Thymus (tissue), 11 donors: ENCODE results near the gene HAT1. TPM values are rescaled to one million over a fixed set of nuclear protein-coding genes. Genes with fewer than 3 reads are reported as not detected.
A peak's percentile ranks its signal among the peaks of the same experiment; 100 is the strongest.

Source experiments
- DNase-seq, 9 donors: peaks; one replicate each; pipeline ENCODE4 v3.0.0-alpha.2; 2013; ENCODE audit warnings: low spot score in 9 of 9, low read depth in 6 of 9, missing footprints in 1 of 9
- H3K27ac ChIP-seq, 2 donors: one replicate each; pipeline ENCODE4 v1.5.1; 2013; ENCODE audit warnings: control low read depth in 1 of 2, low read depth in 1 of 2, low read length in 1 of 2, mild to moderate bottlenecking in 1 of 2, moderate library complexity in 1 of 2
- H3K27me3 ChIP-seq, 2 donors: one replicate each; pipeline ENCODE4 v1.5.1; 2013; ENCODE audit warnings: low read length in 1 of 2; ENCODE audit not compliant: control insufficient read depth in 2 of 2, insufficient read depth in 1 of 2
- H3K36me3 ChIP-seq, 2 donors: one replicate each; pipeline ENCODE4 v1.5.1; 2013; ENCODE audit warnings: low read length in 1 of 2, mild to moderate bottlenecking in 1 of 2, moderate library complexity in 1 of 2; ENCODE audit not compliant: control insufficient read depth in 2 of 2, insufficient read depth in 2 of 2
- H3K4me1 ChIP-seq, 2 donors: one replicate each; pipeline ENCODE4 v1.5.1; 2013; ENCODE audit warnings: low read length in 2 of 2; ENCODE audit not compliant: control insufficient read depth in 2 of 2, insufficient read depth in 2 of 2
- H3K4me3 ChIP-seq, 2 donors: one replicate each; pipeline ENCODE4 v1.5.1; 2013; ENCODE audit warnings: low read length in 2 of 2, control low read depth in 1 of 2, mild to moderate bottlenecking in 1 of 2
- H3K9me3 ChIP-seq, 2 donors: one replicate each; pipeline ENCODE4 v1.5.1; 2013; ENCODE audit warnings: low read length in 1 of 2, mild to moderate bottlenecking in 1 of 2; ENCODE audit not compliant: control insufficient read depth in 2 of 2, insufficient read depth in 1 of 2
- WGBS: extraction: QIAGEN DNeasy Blood & Tissue Kit; methylation state at CpG from one replicate; pipeline ENCODE4 v1.1.7; 2013; 5-methylcytosine and 5-hydroxymethylcytosine counted together
- polyA plus RNA-seq: library from polyadenylated mRNA; stranded (reverse); fragments of 200-250 nt; gene quantifications from one replicate; pipeline ENCODE4 v1.2.3, GENCODE V29; 2013
- total RNA-seq: library from RNA; stranded (reverse); fragments of 120-200 nt; gene quantifications from one replicate; pipeline ENCODE4 v1.2.4, GENCODE V29; 2013
- donor health status: healthy.

HAT1 gene
- total and polyA plus RNA-seq, 2 donors = 53.2 to 74.3 TPM

- H3K9me3 ChIP-seq = no peaks in the 10 kb centered on the region
- H3K4me3 ChIP-seq = no peak overlapping the region
- no peak overlapping the region for H3K27ac ChIP-seq
- DNase-seq = no peak
- 97% methylated on average over 3 of the region's 3 CpGs for WGBS
- no peaks in the 10 kb centered on the region for H3K27me3 ChIP-seq
- H3K4me1 ChIP-seq = no peaks in the 10 kb centered on the region
- H3K36me3 ChIP-seq = peaks cover 7 to 13% of the 10 kb centered on the region in 2 donors
Observed at GRCh38 chr2:171958475-171958874, 36.2 kb downstream of the HAT1 start.

DNA sequence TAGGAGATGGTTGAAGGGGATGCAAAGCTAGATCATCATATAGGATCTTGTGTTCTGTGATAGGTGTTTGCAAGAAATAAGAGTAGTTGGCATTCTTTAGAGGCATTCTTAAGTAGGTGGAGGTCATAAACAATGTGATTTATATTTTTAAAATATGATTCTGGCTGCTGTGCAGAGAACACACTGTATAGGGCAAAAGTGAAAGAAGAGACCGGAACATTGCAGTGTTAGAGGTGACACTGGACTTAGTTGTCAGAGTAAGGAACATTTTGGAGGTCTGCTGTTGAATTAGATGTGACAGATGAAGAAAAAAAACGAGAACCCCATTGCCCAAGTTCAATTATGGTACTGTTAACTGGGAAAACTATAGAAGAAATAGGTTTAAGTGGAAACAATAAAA, 37.7 kb downstream of the HAT1 start:
- Histone ChIP-seq H3K4me1 (no peaks in the 10 kb centered on the region), H3K27ac (no peak overlapping the region), H3K4me3 (no peak overlapping the region), H3K27me3 (no peaks in the 10 kb centered on the region), H3K9me3 (no peaks in the 10 kb centered on the region), H3K36me3 (peaks cover 7 to 10% of the 10 kb centered on the region in 2 donors)
- DNase-seq = no peak
- WGBS = 96% methylated on average over 2 of the region's 2 CpGs

- no peak overlapping the region for H3K4me3 ChIP-seq
- H3K27me3 ChIP-seq = no peaks in the 10 kb centered on the region
- H3K9me3 ChIP-seq = no peaks in the 10 kb centered on the region
- WGBS = 96% methylated on average over 3 of the region's 3 CpGs
- H3K4me1 ChIP-seq = no peaks in the 10 kb centered on the region
- no peak for DNase-seq
- H3K27ac ChIP-seq = no peak overlapping the region
- H3K36me3 ChIP-seq = peaks cover 7 to 10% of the 10 kb centered on the region in 2 donors
Observed at GRCh38 chr2:171960570-171960969, 38.3 kb downstream of the HAT1 start.

GRCh38 chr2:171963198-171963597, 40.9 kb downstream of the HAT1 start:
- 59% methylated on average over 2 of the region's 2 CpGs for WGBS
- Histone ChIP-seq H3K27me3 (no peaks in the 10 kb centered on the region), H3K4me1 (no peaks in the 10 kb centered on the region), H3K9me3 (no peaks in the 10 kb centered on the region), H3K4me3 (no peak overlapping the region), H3K27ac (no peak overlapping the region), H3K36me3 (peaks cover 3 to 19% of the 10 kb centered on the region in 2 donors)
- DNase-seq = peak in 1 of 9 donors; percentile 35

DNA sequence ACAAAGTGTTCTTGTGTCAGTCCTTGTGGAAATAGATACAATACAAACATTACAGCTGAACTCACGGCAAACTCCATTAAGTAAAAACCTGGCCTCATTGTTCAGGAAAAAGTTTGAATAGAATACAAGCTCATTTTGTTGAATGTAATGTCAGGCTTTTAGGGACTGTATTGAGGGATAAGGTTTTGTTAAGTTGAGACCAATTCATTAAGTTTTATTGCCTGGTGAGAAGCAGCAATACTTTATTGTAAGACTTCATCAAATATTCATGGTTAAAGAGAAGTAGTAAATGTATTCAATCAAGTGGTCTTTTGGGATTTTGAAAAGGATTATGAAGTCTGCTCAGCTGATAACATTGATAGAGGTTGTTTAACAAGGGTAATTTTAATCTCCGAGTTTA, 42.0 kb downstream of the HAT1 start:
- Histone ChIP-seq H3K27ac (no peak overlapping the region), H3K4me3 (no peak overlapping the region), H3K27me3 (no peaks in the 10 kb centered on the region), H3K4me1 (no peaks in the 10 kb centered on the region), H3K9me3 (no peaks in the 10 kb centered on the region), H3K36me3 (peaks cover 3 to 26% of the 10 kb centered on the region in 2 donors)
- no peak for DNase-seq
- 75% methylated on average over 2 of the region's 2 CpGs for WGBS

DNA sequence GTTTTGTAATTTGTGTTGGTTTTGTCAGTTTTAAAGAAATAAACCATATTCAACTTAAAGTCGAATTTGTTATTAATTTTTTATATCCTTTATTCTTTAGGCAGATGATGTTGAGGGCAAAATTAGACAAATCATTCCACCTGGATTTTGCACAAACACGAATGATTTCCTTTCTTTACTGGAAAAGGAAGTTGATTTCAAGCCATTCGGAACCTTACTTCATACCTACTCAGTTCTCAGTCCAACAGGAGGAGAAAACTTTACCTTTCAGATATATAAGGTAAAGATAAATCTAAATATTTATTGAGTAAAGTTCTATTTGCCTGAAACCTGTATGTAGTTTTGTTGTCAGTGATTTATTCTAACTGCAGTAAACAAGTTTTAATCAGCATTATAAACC, 43.0 kb downstream of the HAT1 start:
- peaks cover 3 to 26% of the 10 kb centered on the region in 2 donors for H3K36me3 ChIP-seq

GRCh38 chr2:171965661-171966060, 43.4 kb downstream of the HAT1 start:
- Histone ChIP-seq H3K9me3 (no peaks in the 10 kb centered on the region), H3K27ac (no peak overlapping the region), H3K36me3 (peaks cover 3 to 26% of the 10 kb centered on the region in 2 donors), H3K27me3 (no peaks in the 10 kb centered on the region), H3K4me3 (no peak overlapping the region), H3K4me1 (no peaks in the 10 kb centered on the region)
- DNase-seq = peak in 1 of 9 donors; percentile 36
- WGBS = 44% methylated on average over 3 of the region's 3 CpGs

More for the DNA sequence above, 43.0 kb downstream of the HAT1 start:
- no peak for DNase-seq
- Histone ChIP-seq H3K27me3 (no peaks in the 10 kb centered on the region), H3K4me1 (no peaks in the 10 kb centered on the region), H3K9me3 (no peaks in the 10 kb centered on the region), H3K4me3 (no peak overlapping the region), H3K27ac (no peak overlapping the region)
- 97% methylated on average over 3 of the region's 3 CpGs for WGBS

GRCh38 chr2:171966235-171966634, 44.0 kb downstream of the HAT1 start:
- H3K27ac ChIP-seq = no peak overlapping the region
- no peaks in the 10 kb centered on the region for H3K4me1 ChIP-seq
- H3K36me3 ChIP-seq = peaks cover 3 to 28% of the 10 kb centered on the region in 2 donors
- no peaks in the 10 kb centered on the region for H3K27me3 ChIP-seq
- H3K4me3 ChIP-seq = no peak overlapping the region
- no peak for DNase-seq
- H3K9me3 ChIP-seq = no peaks in the 10 kb centered on the region
- WGBS = 99% methylated on average over 8 of the region's 8 CpGs

DNA sequence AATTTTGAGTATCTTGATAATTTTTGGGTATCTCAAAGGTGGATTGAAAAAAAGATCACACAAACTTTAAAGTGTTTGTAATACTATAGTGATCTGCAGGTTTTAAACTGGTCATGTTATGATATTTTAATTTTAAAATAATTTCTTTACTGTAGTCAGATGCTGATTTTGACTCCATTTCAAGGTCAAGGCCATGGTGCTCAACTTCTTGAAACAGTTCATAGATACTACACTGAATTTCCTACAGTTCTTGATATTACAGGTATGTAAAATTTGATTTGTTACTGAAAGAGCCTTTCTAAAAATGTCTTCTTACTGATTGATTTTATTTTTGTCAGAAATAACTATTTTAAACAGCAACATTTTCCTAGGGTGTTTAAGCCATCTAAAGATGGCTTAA, 44.4 kb downstream of the HAT1 start:
- peaks cover 0 to under 1% of the 10 kb centered on the region in 2 donors for H3K9me3 ChIP-seq
- no peaks in the 10 kb centered on the region for H3K27me3 ChIP-seq
- H3K4me1 ChIP-seq = no peaks in the 10 kb centered on the region
- peaks cover 5 to 30% of the 10 kb centered on the region in 2 donors for H3K36me3 ChIP-seq
- no peak overlapping the region for H3K4me3 ChIP-seq
- H3K27ac ChIP-seq = no peak overlapping the region
- no peak for DNase-seq

GRCh38 chr2:171968509-171968908, 46.2 kb downstream of the HAT1 start:
- no peak for DNase-seq
- no peaks in the 10 kb centered on the region for H3K4me1 ChIP-seq
- H3K27ac ChIP-seq = no peak overlapping the region
- no peaks in the 10 kb centered on the region for H3K27me3 ChIP-seq
- peaks cover 0 to 2% of the 10 kb centered on the region in 2 donors for H3K9me3 ChIP-seq
- no peak overlapping the region for H3K4me3 ChIP-seq
- H3K36me3 ChIP-seq = peaks cover 12 to 38% of the 10 kb centered on the region in 2 donors
